Measurements from ENCODE around the gene METAP1.
"Not testable (repeated sequence)": the region's sequence is repeated elsewhere in the genome, so short reads cannot be mapped to it uniquely, and the experiment has no call there.

METAP1 gene

GRCh38 chr4:98995183-98996055 is at the start of gene METAP1:
METAP1 (plus strand) TSS chr4:98995721; CDS start chr4:98995754, 33 bp downstream.
- peak; percentile 96 for DNase-seq

- DNase-seq: no peak
Measured at GRCh38 chr4:98946359-98946758, 49.2 kb upstream of the METAP1 start.

GRCh38 chr4:98950925-98951324 is 44.6 kb upstream of the METAP1 start:
- DNase-seq: no peak

- no peak for DNase-seq
Measured at GRCh38 chr4:98951710-98952109, 43.8 kb upstream of the METAP1 start.

- DNase-seq: no peak
Measured at GRCh38 chr4:98955229-98955628, 40.3 kb upstream of the METAP1 start.

- no peak for DNase-seq
Measured at GRCh38 chr4:98958065-98958464, 37.5 kb upstream of the METAP1 start.

- DNase-seq: no peak
Measured at GRCh38 chr4:98959411-98959810, 36.1 kb upstream of the METAP1 start.

- no peak for DNase-seq
Measured at GRCh38 chr4:98961770-98962169, 33.8 kb upstream of the METAP1 start.

- no peak for DNase-seq
Measured at GRCh38 chr4:98963538-98964433, 31.7 kb upstream of the METAP1 start.

GRCh38 chr4:98966926-98967325 is 28.6 kb upstream of the METAP1 start:
- DNase-seq: no peak

- no peak for DNase-seq
Measured at GRCh38 chr4:98967786-98968329, 27.7 kb upstream of the METAP1 start.

- no peak for DNase-seq
Measured at GRCh38 chr4:98969878-98970785, 25.4 kb upstream of the METAP1 start.

- DNase-seq: no peak
Measured at GRCh38 chr4:98976716-98977115, 18.8 kb upstream of the METAP1 start.

- no peak for DNase-seq
Measured at GRCh38 chr4:98977557-98977956, 18.0 kb upstream of the METAP1 start.

- no peak for DNase-seq
Measured at GRCh38 chr4:98987720-98988119, 7.8 kb upstream of the METAP1 start.

- DNase-seq: not testable (repeated sequence)
Measured at GRCh38 chr4:98992835-98993234, 2.7 kb upstream of the METAP1 start.

- DNase-seq: no peak
Measured at GRCh38 chr4:98993419-98994071, 2.0 kb upstream of the METAP1 start.

GRCh38 chr4:98994474-98995182 is 893 bp upstream of the METAP1 start:
- no peak for DNase-seq

GRCh38 chr4:98996056-98996764 is 689 bp downstream of the METAP1 start:
- DNase-seq: no peak

- DNase-seq: no peak
Measured at GRCh38 chr4:98996765-98997068, 1.2 kb downstream of the METAP1 start.

GRCh38 chr4:98997166-98997565 is 1.6 kb downstream of the METAP1 start:
- DNase-seq: no peak

Measured in activated effector memory CD4-positive, alpha-beta T cell treated with Interleukin-2 at 50 U/mL for 16 hours (primary cell).